K562 (cell line): ENCODE results near the gene ZNF792. TPM values are rescaled to one million over a fixed set of nuclear protein-coding genes. Genes with fewer than 3 reads are reported as not detected.

Experiments
- EP300 ChIP-seq: IDR thresholded peaks from 2 replicates; pipeline ENCODE4 v1.6.1; 2012; ENCODE audit warnings: low read length, improper control_type of control experiment
- HNRNPK ChIP-seq: fragments of 200-400 bp; formaldehyde crosslinking; IDR thresholded peaks from one replicate; pipeline ENCODE4 v1.6.1; 2018; ENCODE audit warnings: mild to moderate bottlenecking, low read depth, low read length; ENCODE audit not compliant: poor library complexity, severe bottlenecking
- YBX1 ChIP-seq: fragments of 450-650 bp; IDR thresholded peaks from 2 replicates; pipeline ENCODE4 v1.7.1; 2016; ENCODE audit warnings: mild to moderate bottlenecking
- ZNF24 ChIP-seq: fragments of 450-650 bp; IDR thresholded peaks from 2 replicates; pipeline ENCODE4 v1.6.1; 2016
- polyA plus RNA-seq, 8 experiments: library from polyadenylated mRNA; depleted of rRNA in 4 of 8; stranded (reverse) in 5 of 8; unstranded in 3 of 8; fragments of >200 nt; fragmentation: Nextera tagmentation in 2 of 8; fragmentation: Illumina TruSeq in 1 of 8; extraction: Ambion mirVana in 2 of 8; extraction: Trizol in 1 of 8; gene quantifications; 2 replicates each; pipeline versions ENCODE4 v1.2.1 to v1.2.3, GENCODE V29; 2011 to 2014; ENCODE audit warnings: inconsistent platforms in 1 of 8, missing spikeins in 1 of 8
- total RNA-seq, 7 experiments: library from RNA; depleted of rRNA in 6 of 7; stranded (reverse); fragments of >200 nt in 6 of 7; fragmentation: Illumina TruSeq in 2 of 7; extraction: Trizol in 2 of 7; gene quantifications; 2 replicates each; pipeline versions ENCODE4 v1.2.1 to v1.2.3, GENCODE V29; 2011 to 2021; ENCODE audit warnings: low replicate concordance in 1 of 7
- TF ChIP-seq, protein P1 (sequence below): fragments of 450-650 bp; IDR thresholded peaks from 2 replicates; pipeline ENCODE4 v1.6.1; 2016; ENCODE audit warnings: mild to moderate bottlenecking, moderate library complexity
- TF ChIP-seq, protein P2 (sequence below): fragments of 250-450 bp; sonication (Bioruptor Pico); IDR thresholded peaks from 2 replicates; pipeline ENCODE4 v1.5.1; 2021; ENCODE audit warnings: mild to moderate bottlenecking
- TF ChIP-seq, protein P3 (sequence below), 2 experiments: fragments of 450-650 bp; IDR thresholded peaks; 2 replicates each; pipeline ENCODE4 v1.6.1; 2018; ENCODE audit warnings: mild to moderate bottlenecking in 2 of 2, low read depth in 1 of 2; ENCODE audit not compliant: partially characterized antibody in 2 of 2

The ZNF792 gene
- total and polyA plus RNA-seq, 9 of the 15 experiments (the other 6 are each of a cell fraction or from before 2014, with no cell fraction given) = 3.3 to 16.5 (median 10.4) TPM

DNA sequence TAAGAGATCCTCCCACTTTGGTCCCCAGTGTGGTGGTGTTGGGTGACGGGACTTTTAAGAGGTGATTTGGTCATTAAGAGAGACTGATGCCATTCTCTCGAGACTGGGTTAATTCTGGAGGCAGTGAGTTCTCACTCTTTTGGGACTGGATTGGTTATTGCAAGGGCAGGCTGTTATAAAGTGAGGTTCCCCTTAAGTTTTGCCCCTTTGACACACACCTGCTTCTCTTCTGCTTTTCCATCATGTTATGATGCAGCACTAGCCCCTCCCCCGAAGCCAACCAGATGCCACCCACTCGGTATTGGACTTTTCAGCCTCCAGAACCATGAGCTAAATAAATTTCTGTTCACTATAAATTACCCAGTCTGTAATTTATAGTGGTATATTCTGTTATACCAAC is 19.8 kb upstream of the ZNF792 start (continued):
- TF ChIP-seq, protein P1, sequence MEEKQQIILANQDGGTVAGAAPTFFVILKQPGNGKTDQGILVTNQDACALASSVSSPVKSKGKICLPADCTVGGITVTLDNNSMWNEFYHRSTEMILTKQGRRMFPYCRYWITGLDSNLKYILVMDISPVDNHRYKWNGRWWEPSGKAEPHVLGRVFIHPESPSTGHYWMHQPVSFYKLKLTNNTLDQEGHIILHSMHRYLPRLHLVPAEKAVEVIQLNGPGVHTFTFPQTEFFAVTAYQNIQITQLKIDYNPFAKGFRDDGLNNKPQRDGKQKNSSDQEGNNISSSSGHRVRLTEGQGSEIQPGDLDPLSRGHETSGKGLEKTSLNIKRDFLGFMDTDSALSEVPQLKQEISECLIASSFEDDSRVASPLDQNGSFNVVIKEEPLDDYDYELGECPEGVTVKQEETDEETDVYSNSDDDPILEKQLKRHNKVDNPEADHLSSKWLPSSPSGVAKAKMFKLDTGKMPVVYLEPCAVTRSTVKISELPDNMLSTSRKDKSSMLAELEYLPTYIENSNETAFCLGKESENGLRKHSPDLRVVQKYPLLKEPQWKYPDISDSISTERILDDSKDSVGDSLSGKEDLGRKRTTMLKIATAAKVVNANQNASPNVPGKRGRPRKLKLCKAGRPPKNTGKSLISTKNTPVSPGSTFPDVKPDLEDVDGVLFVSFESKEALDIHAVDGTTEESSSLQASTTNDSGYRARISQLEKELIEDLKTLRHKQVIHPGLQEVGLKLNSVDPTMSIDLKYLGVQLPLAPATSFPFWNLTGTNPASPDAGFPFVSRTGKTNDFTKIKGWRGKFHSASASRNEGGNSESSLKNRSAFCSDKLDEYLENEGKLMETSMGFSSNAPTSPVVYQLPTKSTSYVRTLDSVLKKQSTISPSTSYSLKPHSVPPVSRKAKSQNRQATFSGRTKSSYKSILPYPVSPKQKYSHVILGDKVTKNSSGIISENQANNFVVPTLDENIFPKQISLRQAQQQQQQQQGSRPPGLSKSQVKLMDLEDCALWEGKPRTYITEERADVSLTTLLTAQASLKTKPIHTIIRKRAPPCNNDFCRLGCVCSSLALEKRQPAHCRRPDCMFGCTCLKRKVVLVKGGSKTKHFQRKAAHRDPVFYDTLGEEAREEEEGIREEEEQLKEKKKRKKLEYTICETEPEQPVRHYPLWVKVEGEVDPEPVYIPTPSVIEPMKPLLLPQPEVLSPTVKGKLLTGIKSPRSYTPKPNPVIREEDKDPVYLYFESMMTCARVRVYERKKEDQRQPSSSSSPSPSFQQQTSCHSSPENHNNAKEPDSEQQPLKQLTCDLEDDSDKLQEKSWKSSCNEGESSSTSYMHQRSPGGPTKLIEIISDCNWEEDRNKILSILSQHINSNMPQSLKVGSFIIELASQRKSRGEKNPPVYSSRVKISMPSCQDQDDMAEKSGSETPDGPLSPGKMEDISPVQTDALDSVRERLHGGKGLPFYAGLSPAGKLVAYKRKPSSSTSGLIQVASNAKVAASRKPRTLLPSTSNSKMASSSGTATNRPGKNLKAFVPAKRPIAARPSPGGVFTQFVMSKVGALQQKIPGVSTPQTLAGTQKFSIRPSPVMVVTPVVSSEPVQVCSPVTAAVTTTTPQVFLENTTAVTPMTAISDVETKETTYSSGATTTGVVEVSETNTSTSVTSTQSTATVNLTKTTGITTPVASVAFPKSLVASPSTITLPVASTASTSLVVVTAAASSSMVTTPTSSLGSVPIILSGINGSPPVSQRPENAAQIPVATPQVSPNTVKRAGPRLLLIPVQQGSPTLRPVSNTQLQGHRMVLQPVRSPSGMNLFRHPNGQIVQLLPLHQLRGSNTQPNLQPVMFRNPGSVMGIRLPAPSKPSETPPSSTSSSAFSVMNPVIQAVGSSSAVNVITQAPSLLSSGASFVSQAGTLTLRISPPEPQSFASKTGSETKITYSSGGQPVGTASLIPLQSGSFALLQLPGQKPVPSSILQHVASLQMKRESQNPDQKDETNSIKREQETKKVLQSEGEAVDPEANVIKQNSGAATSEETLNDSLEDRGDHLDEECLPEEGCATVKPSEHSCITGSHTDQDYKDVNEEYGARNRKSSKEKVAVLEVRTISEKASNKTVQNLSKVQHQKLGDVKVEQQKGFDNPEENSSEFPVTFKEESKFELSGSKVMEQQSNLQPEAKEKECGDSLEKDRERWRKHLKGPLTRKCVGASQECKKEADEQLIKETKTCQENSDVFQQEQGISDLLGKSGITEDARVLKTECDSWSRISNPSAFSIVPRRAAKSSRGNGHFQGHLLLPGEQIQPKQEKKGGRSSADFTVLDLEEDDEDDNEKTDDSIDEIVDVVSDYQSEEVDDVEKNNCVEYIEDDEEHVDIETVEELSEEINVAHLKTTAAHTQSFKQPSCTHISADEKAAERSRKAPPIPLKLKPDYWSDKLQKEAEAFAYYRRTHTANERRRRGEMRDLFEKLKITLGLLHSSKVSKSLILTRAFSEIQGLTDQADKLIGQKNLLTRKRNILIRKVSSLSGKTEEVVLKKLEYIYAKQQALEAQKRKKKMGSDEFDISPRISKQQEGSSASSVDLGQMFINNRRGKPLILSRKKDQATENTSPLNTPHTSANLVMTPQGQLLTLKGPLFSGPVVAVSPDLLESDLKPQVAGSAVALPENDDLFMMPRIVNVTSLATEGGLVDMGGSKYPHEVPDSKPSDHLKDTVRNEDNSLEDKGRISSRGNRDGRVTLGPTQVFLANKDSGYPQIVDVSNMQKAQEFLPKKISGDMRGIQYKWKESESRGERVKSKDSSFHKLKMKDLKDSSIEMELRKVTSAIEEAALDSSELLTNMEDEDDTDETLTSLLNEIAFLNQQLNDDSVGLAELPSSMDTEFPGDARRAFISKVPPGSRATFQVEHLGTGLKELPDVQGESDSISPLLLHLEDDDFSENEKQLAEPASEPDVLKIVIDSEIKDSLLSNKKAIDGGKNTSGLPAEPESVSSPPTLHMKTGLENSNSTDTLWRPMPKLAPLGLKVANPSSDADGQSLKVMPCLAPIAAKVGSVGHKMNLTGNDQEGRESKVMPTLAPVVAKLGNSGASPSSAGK = no peak
- TF ChIP-seq EP300 = no peak
- TF ChIP-seq, protein P2, sequence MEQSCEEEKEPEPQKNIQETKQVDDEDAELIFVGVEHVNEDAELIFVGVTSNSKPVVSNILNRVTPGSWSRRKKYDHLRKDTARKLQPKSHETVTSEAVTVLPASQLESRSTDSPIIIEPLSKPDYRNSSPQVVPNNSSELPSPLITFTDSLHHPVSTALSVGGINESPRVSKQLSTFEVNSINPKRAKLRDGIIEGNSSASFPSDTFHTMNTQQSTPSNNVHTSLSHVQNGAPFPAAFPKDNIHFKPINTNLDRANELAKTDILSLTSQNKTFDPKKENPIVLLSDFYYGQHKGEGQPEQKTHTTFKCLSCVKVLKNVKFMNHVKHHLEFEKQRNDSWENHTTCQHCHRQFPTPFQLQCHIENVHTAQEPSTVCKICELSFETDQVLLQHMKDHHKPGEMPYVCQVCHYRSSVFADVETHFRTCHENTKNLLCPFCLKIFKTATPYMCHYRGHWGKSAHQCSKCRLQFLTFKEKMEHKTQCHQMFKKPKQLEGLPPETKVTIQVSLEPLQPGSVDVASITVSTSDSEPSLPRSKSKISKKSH (CRISPR knock-in tag) = no peak
- TF ChIP-seq YBX1 = no peak
- TF ChIP-seq HNRNPK = no peak
- TF ChIP-seq, protein P3, sequence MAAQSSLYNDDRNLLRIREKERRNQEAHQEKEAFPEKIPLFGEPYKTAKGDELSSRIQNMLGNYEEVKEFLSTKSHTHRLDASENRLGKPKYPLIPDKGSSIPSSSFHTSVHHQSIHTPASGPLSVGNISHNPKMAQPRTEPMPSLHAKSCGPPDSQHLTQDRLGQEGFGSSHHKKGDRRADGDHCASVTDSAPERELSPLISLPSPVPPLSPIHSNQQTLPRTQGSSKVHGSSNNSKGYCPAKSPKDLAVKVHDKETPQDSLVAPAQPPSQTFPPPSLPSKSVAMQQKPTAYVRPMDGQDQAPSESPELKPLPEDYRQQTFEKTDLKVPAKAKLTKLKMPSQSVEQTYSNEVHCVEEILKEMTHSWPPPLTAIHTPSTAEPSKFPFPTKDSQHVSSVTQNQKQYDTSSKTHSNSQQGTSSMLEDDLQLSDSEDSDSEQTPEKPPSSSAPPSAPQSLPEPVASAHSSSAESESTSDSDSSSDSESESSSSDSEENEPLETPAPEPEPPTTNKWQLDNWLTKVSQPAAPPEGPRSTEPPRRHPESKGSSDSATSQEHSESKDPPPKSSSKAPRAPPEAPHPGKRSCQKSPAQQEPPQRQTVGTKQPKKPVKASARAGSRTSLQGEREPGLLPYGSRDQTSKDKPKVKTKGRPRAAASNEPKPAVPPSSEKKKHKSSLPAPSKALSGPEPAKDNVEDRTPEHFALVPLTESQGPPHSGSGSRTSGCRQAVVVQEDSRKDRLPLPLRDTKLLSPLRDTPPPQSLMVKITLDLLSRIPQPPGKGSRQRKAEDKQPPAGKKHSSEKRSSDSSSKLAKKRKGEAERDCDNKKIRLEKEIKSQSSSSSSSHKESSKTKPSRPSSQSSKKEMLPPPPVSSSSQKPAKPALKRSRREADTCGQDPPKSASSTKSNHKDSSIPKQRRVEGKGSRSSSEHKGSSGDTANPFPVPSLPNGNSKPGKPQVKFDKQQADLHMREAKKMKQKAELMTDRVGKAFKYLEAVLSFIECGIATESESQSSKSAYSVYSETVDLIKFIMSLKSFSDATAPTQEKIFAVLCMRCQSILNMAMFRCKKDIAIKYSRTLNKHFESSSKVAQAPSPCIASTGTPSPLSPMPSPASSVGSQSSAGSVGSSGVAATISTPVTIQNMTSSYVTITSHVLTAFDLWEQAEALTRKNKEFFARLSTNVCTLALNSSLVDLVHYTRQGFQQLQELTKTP (IDR thresholded peaks at IDR 0.05; ENCODE audit: low read depth in 1 of 2, partially characterized antibody in 2 of 2) = no peak
- no peak for TF ChIP-seq ZNF24
